GM12892 (cell line): ENCODE results near the gene MTUS2.

Experiments
- POLR2A ChIP-seq: IDR thresholded peaks from 2 replicates; pipeline ENCODE4 v1.6.1; 2011; ENCODE audit warnings: low read depth, low read length, control low read depth
- TAF1 ChIP-seq: IDR thresholded peaks from 2 replicates; pipeline ENCODE4 v1.6.1; 2011; ENCODE audit warnings: low read depth, mild to moderate bottlenecking, control low read depth, low read length, borderline replicate concordance

DNA sequence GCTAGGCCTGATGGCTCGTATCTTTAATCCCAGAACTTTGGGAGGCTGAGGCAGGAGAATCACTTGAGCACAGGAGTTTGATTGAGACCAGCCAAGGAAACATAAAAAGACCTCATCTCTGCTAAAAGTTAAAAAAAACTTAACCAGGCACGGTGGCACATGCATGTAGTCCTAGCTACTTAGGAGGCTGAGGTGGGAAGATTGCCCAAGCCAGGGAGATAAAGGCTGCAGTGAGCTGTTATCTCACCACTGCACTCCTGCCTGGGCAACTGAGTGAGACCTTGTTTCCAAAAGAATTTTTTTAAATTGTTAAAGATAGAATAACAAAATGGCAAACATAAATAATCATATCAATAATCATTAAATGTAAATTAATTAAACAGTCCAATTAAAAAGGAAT is 365.8 kb downstream of the MTUS2 start:
- TF ChIP-seq TAF1 (no peak), POLR2A (no peak)
